ENCODE results near the gene ZFPM1. TPM values are rescaled to one million over a fixed set of nuclear protein-coding genes. Genes with fewer than 3 reads are reported as not detected.

ZFPM1 gene
- total RNA-seq, 1 experiment from 2014 or later: 3.9 TPM

- Histone ChIP-seq H3K27ac (ENCODE audit: low read length) (no peak overlapping the region), H3K27me3 (ENCODE audit: control insufficient read depth, insufficient read depth, low read length) (no peaks in the 10 kb centered on the region), H3K36me3 (ENCODE audit: control insufficient read depth, insufficient read depth, low read length) (no peaks in the 10 kb centered on the region), H3K9me3 (ENCODE audit: control insufficient read depth, insufficient read depth, low read depth, low read length) (no peaks in the 10 kb centered on the region), H3K4me1 (ENCODE audit: control insufficient read depth, insufficient read depth, low read length) (no peaks in the 10 kb centered on the region), H3K4me3 (ENCODE audit: low read depth in 2 of 2, low read length in 2 of 2) (no peak overlapping the region)
- in situ Hi-C loops (cut with HindIII; ENCODE audit: low pct_unique_long_range_greater_than_20kb, low sequenced_read_pairs) (no loop called here), intact Hi-C loops (cut with micrococcal nuclease; ENCODE audit: unreplicated experiment) (loop anchor here (5.0 kb wide), 1 partner anchor 86 kb away; no protein-coding TSS in a partner anchor)
- no TSS peak for BruUV-seq (replicated peaks)
- ChIA-PET POLR2A (no interaction called here), CTCF (no interaction called here)
- ATAC-seq (no peak), DNase-seq (ENCODE audit: low read depth, low spot score) (no peak)
- TF ChIP-seq SIN3A (IDR thresholded peaks at IDR 0.05; ENCODE audit: borderline replicate concordance, insufficient read depth, low read depth, low read length) (no peak), REST (IDR thresholded peaks at IDR 0.05; ENCODE audit: insufficient read depth in 1 of 2, low read depth in 2 of 2, low read length in 1 of 2) (no peak), TCF7L2 (IDR thresholded peaks at IDR 0.05; ENCODE audit: low read depth, low read length) (no peak), CTCF (IDR thresholded peaks at IDR 0.05) (no peak), POLR2AphosphoS5 (IDR thresholded peaks at IDR 0.05; ENCODE audit: low read depth, low read length) (no peak)
These were observed 12.2 kb upstream of the ZFPM1 start for GRCh38 chr16:88440686-88441405.

GRCh38 chr16:88441460-88441859 is 11.6 kb upstream of the ZFPM1 start:
- H3K27me3 ChIP-seq (ENCODE audit: control insufficient read depth, insufficient read depth, low read length): no peaks in the 10 kb centered on the region

More at GRCh38 chr16:88441460-88441859, 11.6 kb upstream of the ZFPM1 start:
- CTCF ChIA-PET: no interaction called here
- no peak overlapping the region for H3K27ac ChIP-seq (ENCODE audit: low read length)
- H3K4me1 ChIP-seq (ENCODE audit: control insufficient read depth, insufficient read depth, low read length): no peaks in the 10 kb centered on the region
- intact Hi-C loops (cut with micrococcal nuclease; ENCODE audit: unreplicated experiment): loop anchor here (5.0 kb wide), 1 partner anchor 86 kb away; no protein-coding TSS in a partner anchor
- TF ChIP-seq CTCF (IDR thresholded peaks at IDR 0.05): no peak
- DNase-seq (ENCODE audit: low read depth, low spot score) (no peak), ATAC-seq (no peak)
- H3K9me3 ChIP-seq (ENCODE audit: control insufficient read depth, insufficient read depth, low read depth, low read length): no peaks in the 10 kb centered on the region
- no TSS peak for BruUV-seq (replicated peaks)
- in situ Hi-C loops (cut with HindIII; ENCODE audit: low pct_unique_long_range_greater_than_20kb, low sequenced_read_pairs): no loop called here
- H3K4me3 ChIP-seq (ENCODE audit: low read depth in 2 of 2, low read length in 2 of 2): no peak overlapping the region
- POLR2A ChIA-PET: no interaction called here
- H3K36me3 ChIP-seq (ENCODE audit: control insufficient read depth, insufficient read depth, low read length): no peaks in the 10 kb centered on the region

Data from Panc1 (cell line).